CD4-positive, alpha-beta T cell treated with Interferon alpha-2 for 1 hour (primary cell): ENCODE measurements around the gene TMEM269.
A peak's percentile ranks its signal among the peaks of the same experiment; 100 is the strongest.
"Not testable (repeated sequence)": the region's sequence is repeated elsewhere in the genome, so short reads cannot be mapped to it uniquely, and the experiment has no call there.

Experiments used
- DNase-seq, 2 donors: peaks; one replicate each; pipeline ENCODE4 v3.0.0-alpha.2; 2020 to 2022

TMEM269 gene

GRCh38 chr1:42748461-42749410 lies 36.1 kb upstream of the TMEM269 start:
- DNase-seq = no peak

- DNase-seq = no peak
Measured at GRCh38 chr1:42750041-42750440, 34.8 kb upstream of the TMEM269 start.

GRCh38 chr1:42751511-42752070 lies 33.2 kb upstream of the TMEM269 start:
- not testable (repeated sequence) for DNase-seq

- no peak for DNase-seq
Measured at GRCh38 chr1:42752284-42752683, 32.5 kb upstream of the TMEM269 start.

- no peak for DNase-seq
Measured at GRCh38 chr1:42753070-42753469, 31.7 kb upstream of the TMEM269 start.

GRCh38 chr1:42756956-42757891 lies 27.6 kb upstream of the TMEM269 start:
- DNase-seq = peak in 1 of 2 donors; percentile 42

GRCh38 chr1:42757892-42758275 lies 26.9 kb upstream of the TMEM269 start:
- no peak for DNase-seq

GRCh38 chr1:42758641-42759040 lies 26.1 kb upstream of the TMEM269 start:
- DNase-seq = no peak

- DNase-seq = no peak
Measured at GRCh38 chr1:42759114-42759513, 25.7 kb upstream of the TMEM269 start.

GRCh38 chr1:42761567-42761966 lies 23.2 kb upstream of the TMEM269 start:
- no peak for DNase-seq

GRCh38 chr1:42762269-42762668 lies 22.5 kb upstream of the TMEM269 start:
- no peak for DNase-seq

- DNase-seq = no peak
Measured at GRCh38 chr1:42765269-42765668, 19.5 kb upstream of the TMEM269 start.

GRCh38 chr1:42765832-42766740 lies 18.7 kb upstream of the TMEM269 start:
- peak in 1 of 2 donors; percentile 40 for DNase-seq

GRCh38 chr1:42766741-42767509 lies 17.9 kb upstream of the TMEM269 start, which contains the start of the genes C1orf50 and P3H1:
TSS of gene C1orf50 (plus strand) at chr1:42767249. CDS start at chr1:42767312, 63 bp downstream.
TSS of gene P3H1 (minus strand) at chr1:42767028. CDS start at chr1:42766971, 57 bp downstream.
- peak; percentile 100 for DNase-seq

- no peak for DNase-seq
Measured at GRCh38 chr1:42767510-42768000, 17.2 kb upstream of the TMEM269 start.

- DNase-seq = no peak
Measured at GRCh38 chr1:42768172-42768571, 16.6 kb upstream of the TMEM269 start.

- DNase-seq = no peak
Measured at GRCh38 chr1:42769811-42770210, 15.0 kb upstream of the TMEM269 start.

- no peak for DNase-seq
Measured at GRCh38 chr1:42773420-42773819, 11.4 kb upstream of the TMEM269 start.

GRCh38 chr1:42774928-42775526 lies 9.8 kb upstream of the TMEM269 start:
- no peak for DNase-seq

GRCh38 chr1:42776502-42776901 lies 8.3 kb upstream of the TMEM269 start:
- no peak for DNase-seq
